ENCODE data around the gene CLK3.

CLK3 gene

GRCh38 chr15:74594455-74594854 lies 21.2 kb upstream of the CLK3 start:
- no peak for TF ChIP-seq GATA3 (IDR thresholded peaks at IDR 0.05; ENCODE audit: low read depth, low read length)
- TF ChIP-seq GATA2 (IDR thresholded peaks at IDR 0.05; ENCODE audit: low read depth, low read length): no peak

GRCh38 chr15:74595271-74595670 lies 20.4 kb upstream of the CLK3 start:
- TF ChIP-seq GATA2 (IDR thresholded peaks at IDR 0.05; ENCODE audit: low read depth, low read length) (no peak), GATA3 (IDR thresholded peaks at IDR 0.05; ENCODE audit: low read depth, low read length) (no peak)

- TF ChIP-seq GATA3 (IDR thresholded peaks at IDR 0.05; ENCODE audit: low read depth, low read length) (no peak), GATA2 (IDR thresholded peaks at IDR 0.05; ENCODE audit: low read depth, low read length) (no peak)
Measured at GRCh38 chr15:74598126-74598842, 17.4 kb upstream of the CLK3 start.

GRCh38 chr15:74599156-74599555 lies 16.5 kb upstream of the CLK3 start:
- TF ChIP-seq GATA3 (IDR thresholded peaks at IDR 0.05; ENCODE audit: low read depth, low read length): no peak
- no peak for TF ChIP-seq GATA2 (IDR thresholded peaks at IDR 0.05; ENCODE audit: low read depth, low read length)

- TF ChIP-seq GATA3 (IDR thresholded peaks at IDR 0.05; ENCODE audit: low read depth, low read length) (no peak), GATA2 (IDR thresholded peaks at IDR 0.05; ENCODE audit: low read depth, low read length) (no peak)
Measured at GRCh38 chr15:74603026-74603788, 12.4 kb upstream of the CLK3 start.

- TF ChIP-seq GATA3 (IDR thresholded peaks at IDR 0.05; ENCODE audit: low read depth, low read length): no peak
- TF ChIP-seq GATA2 (IDR thresholded peaks at IDR 0.05; ENCODE audit: low read depth, low read length): no peak
Measured at GRCh38 chr15:74603789-74604705, 11.6 kb upstream of the CLK3 start.

GRCh38 chr15:74604983-74605794 lies 10.4 kb upstream of the CLK3 start:
- TF ChIP-seq GATA2 (IDR thresholded peaks at IDR 0.05; ENCODE audit: low read depth, low read length): no peak
- TF ChIP-seq GATA3 (IDR thresholded peaks at IDR 0.05; ENCODE audit: low read depth, low read length): no peak

GRCh38 chr15:74605795-74606150 lies 9.9 kb upstream of the CLK3 start:
- TF ChIP-seq GATA2 (IDR thresholded peaks at IDR 0.05; ENCODE audit: low read depth, low read length): no peak

GRCh38 chr15:74608786-74609185 lies 6.8 kb upstream of the CLK3 start:
- no peak for TF ChIP-seq GATA3 (IDR thresholded peaks at IDR 0.05; ENCODE audit: low read depth, low read length)
- no peak for TF ChIP-seq GATA2 (IDR thresholded peaks at IDR 0.05; ENCODE audit: low read depth, low read length)

GRCh38 chr15:74609938-74610301 lies 5.7 kb upstream of the CLK3 start:
- TF ChIP-seq GATA2 (IDR thresholded peaks at IDR 0.05; ENCODE audit: low read depth, low read length): no peak
- TF ChIP-seq GATA3 (IDR thresholded peaks at IDR 0.05; ENCODE audit: low read depth, low read length): no peak

- peak; percentile 83 for TF ChIP-seq GATA2 (IDR thresholded peaks at IDR 0.05; ENCODE audit: low read depth, low read length)
- no peak for TF ChIP-seq GATA3 (IDR thresholded peaks at IDR 0.05; ENCODE audit: low read depth, low read length)
Measured at GRCh38 chr15:74610302-74610951, 5.2 kb upstream of the CLK3 start.

- no peak for TF ChIP-seq GATA3 (IDR thresholded peaks at IDR 0.05; ENCODE audit: low read depth, low read length)
- no peak for TF ChIP-seq GATA2 (IDR thresholded peaks at IDR 0.05; ENCODE audit: low read depth, low read length)
Measured at GRCh38 chr15:74611341-74611740, 4.3 kb upstream of the CLK3 start.

- TF ChIP-seq GATA3 (IDR thresholded peaks at IDR 0.05; ENCODE audit: low read depth, low read length): no peak
- no peak for TF ChIP-seq GATA2 (IDR thresholded peaks at IDR 0.05; ENCODE audit: low read depth, low read length)
Measured at GRCh38 chr15:74611834-74612233, 3.8 kb upstream of the CLK3 start.

All from SH-SY5Y (cell line).